NCI-H748 (cell line): ENCODE data around the gene ACKR2.

ENCODE experiments used
- DNase-seq: peaks from one replicate; lab custom pipeline; 2025; ENCODE audit not compliant: unreplicated experiment; lab: John Stamatoyannopoulos, UW

The ACKR2 gene, protein sequence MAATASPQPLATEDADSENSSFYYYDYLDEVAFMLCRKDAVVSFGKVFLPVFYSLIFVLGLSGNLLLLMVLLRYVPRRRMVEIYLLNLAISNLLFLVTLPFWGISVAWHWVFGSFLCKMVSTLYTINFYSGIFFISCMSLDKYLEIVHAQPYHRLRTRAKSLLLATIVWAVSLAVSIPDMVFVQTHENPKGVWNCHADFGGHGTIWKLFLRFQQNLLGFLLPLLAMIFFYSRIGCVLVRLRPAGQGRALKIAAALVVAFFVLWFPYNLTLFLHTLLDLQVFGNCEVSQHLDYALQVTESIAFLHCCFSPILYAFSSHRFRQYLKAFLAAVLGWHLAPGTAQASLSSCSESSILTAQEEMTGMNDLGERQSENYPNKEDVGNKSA

DNA sequence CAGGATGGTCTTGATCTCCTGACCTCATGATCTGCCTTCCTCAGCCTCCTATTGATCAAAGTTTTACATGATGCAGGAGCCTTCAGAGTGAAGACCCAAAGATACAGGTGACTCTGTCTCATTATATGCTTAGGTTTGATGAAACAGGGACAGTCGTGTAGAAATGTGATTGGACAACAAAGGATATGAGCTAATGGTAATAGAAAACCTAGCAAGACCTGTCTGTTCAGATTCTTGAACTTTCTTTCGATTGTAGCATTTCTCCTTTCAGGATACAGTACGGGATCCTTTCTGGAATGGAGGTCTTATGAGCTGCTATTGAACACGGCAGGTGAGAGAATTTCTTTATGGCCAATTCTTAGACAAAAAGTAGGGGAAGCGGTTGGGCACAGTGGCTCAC, at the start of gene ACKR2:
Gene ACKR2 (plus strand): TSS at position 244 of the 400 bp plus-strand sequence. CDS start 55,058 bp downstream, outside the sequence.
- DNase-seq, result no peak

DNA sequence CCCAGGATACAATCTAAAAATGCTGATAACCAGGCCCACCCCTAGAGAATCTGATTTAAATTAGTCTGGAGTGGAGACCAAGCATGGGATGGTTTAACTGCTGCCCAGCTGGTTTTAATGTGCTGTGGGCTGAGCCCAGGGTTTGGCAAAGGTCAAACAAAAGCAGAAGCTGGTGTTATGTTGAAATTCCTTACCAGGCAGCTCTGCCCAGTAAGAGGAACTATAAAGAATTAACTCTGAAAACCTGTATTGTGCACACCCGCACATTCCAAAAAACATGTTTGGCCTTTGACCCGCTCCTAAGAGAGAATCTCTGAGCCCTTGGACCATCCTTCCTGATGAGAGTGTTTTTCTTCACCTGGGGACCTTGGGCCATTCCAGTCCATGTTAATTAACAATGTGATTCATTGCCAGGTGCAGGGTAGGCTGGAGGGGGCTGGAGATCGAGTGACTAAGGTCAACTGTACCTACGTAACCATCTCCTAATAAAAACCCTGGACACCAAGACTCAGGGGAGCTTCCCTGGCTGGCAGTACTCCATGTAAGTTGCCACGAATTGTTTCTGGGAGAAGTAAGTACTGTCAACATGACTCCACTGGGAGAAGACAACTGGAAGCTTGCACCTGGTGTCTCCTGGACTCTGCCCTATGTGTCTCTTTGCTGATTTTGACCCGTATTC, 47.1 kb upstream of the ACKR2 start:
- no peak for DNase-seq

DNA sequence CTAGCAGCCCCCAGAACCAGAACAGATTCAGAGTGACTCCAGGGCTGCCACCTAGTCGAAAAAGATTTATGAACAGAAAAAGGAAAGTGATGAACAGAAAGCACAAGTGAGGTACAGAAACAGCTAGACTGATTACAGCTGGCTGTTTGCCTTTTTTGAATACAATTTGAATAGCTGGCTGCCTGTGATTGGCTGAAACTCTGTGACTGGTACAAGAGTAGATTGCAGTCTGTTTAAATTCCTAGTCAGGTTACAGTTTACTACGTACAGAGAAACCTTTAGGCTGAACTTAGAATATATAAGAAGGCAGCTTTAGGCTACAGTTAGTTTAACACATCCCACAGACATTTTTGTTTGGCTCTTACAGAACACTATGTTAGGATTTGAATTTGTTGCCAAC, 46.2 kb upstream of the ACKR2 start:
- no peak for DNase-seq

DNA sequence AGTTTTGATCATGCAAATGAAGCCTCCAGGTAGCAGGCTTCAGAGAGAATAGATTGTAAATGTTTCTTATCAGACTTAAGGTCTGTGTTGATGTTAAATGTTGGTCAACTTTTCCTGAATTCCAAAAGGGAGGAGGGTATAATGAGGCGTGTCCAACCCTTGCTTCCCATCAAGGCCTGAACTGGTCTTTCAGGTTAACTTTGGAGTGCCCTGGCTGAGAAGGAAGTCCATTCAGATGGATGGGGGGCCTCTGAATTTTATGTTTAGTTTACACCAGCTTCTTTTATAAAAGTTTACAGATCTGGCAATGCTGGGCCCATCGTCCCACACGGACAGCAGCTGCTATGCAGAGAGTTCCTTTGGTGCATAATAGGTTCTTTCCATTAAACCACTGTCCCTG, 45.1 kb upstream of the ACKR2 start:
- no peak for DNase-seq

DNA sequence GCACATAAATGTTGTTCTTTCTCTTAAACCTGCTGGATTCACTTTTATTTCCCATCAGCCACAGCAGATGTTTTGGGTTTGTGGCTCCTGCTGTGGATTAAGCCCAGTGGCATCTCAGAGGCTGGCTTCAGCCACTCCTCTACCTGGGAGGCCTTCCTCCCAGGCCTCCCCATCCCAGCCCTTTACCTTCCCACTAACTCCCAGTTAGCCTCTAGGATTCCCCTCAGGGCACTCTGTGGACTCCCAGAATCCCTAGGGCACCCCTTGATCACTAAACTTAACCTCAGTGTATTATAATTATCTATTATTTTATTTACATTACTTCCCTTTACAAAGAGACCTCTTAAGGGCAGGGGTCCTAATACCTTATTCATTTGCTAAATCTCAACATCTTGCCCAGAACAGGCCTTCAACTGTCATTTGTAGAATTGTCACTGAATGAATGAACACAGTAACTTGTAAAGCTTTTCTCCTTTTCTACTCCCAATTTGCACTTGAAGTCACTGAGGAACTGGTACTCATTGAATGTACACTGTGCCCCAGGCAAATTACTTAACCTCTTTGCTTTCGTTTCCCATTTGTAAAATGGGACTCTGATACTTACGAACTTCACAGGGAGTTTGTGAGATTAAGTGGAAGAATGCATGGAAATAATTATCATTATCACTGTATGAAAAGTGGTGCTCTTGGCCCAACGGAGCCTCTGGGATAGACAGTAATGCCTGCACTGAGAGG, 44.5 kb upstream of the ACKR2 start:
- DNase-seq, result no peak

DNA sequence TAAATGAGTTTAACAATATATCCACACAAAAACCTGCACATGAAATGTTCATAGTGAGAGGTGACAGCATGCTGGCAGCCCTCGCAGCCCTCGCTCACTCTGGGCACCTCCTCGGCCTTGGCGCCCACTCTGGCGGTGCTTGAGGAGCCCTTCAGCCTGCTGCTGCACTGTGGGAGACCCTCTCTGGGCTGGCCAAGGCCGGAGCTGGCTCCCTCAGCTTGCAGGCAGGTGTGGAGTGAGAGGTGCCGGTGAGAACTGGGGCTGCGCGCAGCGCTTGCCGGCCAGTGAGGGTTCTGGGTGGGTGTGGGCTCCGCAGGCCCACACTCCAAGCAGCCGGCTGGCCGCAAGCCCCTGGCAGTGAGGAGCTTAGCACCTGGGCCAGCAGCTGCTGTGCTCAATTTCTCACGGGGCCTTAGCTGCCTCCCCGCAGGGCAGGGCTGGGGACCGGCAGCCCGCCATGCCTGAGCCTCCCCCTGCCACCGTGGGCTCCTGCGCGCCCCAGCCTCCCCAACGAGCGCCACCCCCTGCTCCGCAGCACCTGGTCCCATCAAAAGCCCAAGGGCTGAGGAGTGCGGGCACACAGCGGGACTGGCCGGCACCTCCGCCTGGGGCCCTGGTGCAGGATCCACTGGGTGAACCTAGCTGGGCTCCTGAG, 39.6 kb upstream of the ACKR2 start:
- DNase-seq, result no peak

DNA sequence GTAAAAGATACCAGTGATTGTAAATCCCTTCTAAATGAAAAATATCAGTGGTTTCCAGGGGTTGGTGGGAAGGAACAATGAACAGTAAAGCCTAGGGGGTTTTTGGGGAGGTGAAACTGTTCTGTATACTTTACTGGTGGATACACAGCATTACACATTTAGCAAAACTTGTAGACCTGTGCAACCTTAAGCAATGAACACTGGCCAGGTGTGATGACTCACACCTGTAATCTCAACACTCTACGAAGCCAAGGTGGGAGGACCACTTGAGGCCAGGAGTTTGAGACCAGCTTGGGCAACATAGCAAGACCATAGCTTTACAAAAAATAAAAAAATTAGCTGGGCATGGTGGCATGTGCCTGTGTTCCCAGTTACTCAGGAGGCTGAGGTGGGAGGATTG, 38.0 kb upstream of the ACKR2 start:
- DNase-seq, result no peak

DNA sequence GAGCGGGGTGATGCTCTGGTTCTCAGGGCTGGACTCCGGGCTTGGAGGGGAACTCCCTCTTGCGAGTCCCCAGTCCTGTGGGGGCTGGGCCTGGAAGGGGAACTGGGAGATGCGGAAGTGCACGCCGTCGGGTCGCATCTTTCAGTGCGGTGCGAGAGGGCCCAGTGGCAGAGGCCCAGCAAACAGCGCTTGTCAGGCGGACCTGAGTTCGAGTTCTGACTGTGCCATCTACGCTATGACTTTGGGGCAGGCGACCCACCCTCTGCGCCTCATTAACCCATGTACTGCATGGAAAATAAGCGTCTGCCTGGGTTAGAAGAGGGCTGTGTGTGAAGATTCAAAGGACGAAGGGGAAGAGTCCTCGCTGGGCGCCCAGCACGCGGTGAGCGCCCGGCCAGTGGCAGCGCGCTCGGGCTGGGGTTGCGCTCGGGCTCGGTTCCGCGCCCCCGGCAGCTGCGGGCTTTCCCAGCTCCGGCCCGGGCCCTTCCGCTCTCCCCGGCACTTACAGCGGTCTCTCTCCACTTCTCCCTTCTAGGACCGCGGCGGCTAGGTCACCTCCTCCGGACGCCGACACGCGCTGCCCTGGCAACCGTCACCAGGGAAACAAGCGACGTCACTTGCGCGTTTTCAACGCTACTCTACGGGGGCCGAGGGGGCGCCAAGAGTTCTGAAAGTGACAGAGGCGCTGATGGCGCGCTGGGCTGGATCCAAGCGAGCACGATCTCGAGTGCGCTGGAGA, 36.4 kb upstream of the ACKR2 start, which contains the start of gene CCDC13:
Gene CCDC13 (minus strand): TSS at position 584 of the 739 bp plus-strand sequence. CDS start 14,908 bp downstream, outside the sequence.
- DNase-seq, result peak; percentile 94

DNA sequence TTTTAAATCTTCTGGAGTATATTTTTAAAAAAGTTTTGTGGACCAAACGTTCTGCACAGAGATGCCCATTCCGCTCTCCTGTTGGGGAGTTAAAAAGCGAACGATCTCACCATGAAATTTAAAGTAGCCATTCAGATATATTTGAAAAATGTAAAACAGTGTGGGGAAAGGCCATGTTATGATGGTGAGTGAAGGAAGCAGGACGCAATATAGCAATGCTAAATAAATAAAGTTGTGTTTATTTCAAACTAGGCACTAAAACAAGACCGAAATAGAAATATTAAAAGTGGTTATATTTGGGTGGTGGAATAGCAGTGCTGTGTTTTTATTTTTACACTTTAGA, 35.9 kb upstream of the ACKR2 start:
- no peak for DNase-seq

DNA sequence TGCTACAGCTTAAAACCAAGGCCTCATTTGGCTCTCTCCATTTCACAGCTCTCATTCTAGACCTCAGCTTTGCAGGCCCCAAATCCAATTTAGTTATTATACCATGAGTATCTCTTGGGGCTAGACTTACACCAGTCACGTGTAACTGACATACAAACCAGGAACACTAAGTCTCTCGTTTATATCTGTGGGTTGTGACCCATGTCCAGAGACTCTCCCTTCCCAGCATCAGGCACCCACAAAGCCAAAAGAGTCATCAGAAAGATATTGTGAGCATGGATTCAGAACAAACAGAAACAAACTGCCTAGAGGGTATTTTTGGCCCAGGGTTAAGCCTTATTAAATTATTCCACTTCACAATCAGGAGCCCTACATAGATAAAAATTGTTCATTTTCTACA, 30.6 kb upstream of the ACKR2 start:
- no peak for DNase-seq

DNA sequence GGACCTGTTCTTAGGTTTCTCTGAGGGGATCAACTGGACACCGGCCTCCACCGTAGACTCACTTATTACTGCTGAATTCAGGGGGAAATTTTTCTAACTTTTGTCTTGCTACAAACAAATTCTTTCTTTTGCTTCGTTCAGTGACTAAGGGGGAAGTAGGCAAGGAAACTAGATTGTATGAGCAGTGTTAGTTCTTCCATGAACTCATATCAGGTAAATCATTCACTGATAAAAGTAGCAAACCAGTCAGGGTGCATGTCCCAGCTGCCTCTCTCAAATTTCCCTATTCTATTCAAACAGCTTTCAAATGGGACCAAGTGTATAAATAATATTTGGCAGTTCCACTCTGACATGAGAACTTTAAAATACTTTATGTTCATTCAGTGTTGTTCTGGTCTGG, 28.8 kb upstream of the ACKR2 start:
- no peak for DNase-seq

DNA sequence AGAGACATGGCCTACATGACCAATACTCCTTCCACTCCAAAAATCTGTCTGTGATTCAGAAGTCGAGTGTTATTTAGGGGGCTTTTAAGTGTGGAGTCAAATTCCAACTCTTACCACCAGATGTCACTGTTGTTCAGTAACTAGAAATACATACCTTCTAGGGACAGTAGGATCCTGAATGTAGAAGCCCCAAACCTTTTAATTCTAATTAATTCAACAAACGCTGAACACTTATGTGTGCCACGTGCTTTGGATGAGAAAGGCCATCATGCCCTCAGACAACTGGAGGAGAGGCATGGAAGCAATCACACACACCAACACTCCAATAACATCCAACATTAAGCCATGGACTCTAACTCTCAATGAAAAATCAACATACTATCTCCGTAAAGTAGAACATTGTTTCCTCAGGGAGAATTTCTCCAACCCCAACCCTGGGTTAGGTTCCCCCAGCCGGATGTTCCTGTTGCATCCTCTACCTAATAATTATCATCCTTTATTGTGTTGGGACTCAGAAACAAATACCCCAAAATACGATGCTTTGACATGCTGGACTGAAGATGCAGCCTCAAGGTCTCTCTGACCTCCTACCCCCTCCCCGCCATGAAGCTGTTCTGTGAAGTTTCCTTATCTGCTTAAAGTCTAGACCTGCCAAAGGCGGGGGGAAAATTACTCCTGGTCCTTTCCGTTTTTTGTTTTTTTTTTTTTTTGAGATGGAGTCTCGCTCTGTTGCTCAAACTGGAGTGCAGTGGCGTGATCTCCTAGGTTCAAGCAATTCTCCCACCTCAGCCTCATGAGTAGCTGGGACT, 28.1 kb upstream of the ACKR2 start:
- DNase-seq, result peak; percentile 72

DNA sequence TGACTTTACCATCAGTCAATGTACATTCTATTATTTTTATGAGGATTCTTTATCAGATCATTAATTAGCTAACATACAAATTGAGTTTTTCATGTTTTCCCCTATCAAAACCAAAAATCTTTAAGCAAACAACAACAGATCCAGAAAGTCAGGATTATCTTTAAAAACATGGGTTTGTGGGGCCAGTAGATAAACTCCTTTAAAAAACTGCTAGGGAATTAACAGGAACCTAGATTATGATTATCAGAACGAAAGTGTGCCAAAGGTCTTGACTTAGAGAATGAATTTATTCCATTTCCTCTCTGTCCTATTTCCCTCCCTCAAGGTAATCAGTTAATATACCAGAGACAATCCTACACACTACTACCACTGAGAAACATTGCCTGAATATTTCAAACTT, 23.0 kb upstream of the ACKR2 start:
- no peak for DNase-seq

DNA sequence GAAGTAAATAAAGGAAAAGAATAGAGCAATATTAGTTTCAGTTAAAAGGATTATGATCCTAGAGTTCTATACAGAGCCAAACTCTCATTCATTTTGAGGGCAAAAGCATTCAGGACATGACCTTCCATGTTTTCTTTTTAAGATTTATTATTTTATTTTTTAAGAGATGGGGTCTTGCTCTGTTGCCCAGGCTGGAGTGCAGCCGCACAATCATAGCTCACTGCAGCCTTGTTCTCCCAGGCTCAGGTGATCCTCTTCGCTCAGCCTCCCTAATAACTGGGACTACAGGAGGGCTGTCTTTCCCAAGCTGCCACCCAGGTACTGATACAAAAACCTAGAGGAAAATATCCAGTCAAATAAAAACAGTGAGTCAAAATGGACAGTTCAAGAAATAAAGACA, 22.6 kb upstream of the ACKR2 start:
- no peak for DNase-seq

DNA sequence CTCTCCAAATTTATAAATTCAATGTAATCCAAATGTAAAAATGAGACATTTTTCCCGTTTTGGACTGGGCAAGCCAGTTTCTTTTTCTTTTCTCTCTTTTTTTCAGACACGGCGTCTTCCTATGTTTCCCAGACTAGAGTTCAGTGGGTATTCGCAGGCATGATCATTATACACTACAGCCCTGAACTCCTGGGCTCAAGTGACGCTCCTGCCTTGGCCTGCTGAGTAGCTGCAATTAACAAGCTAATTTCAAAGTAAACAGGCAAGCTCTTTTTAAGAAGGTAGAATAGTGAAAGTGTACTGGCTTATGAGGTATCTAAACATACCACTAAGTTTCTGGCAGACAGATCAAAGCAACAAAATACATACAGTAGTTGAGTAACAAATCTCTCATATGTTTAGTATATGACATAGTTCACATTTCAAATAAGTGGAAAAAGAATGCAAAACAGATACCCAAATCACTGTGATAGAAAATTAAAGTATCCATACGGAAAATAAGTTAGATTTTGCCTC, 18.5 kb upstream of the ACKR2 start:
- no peak for DNase-seq

DNA sequence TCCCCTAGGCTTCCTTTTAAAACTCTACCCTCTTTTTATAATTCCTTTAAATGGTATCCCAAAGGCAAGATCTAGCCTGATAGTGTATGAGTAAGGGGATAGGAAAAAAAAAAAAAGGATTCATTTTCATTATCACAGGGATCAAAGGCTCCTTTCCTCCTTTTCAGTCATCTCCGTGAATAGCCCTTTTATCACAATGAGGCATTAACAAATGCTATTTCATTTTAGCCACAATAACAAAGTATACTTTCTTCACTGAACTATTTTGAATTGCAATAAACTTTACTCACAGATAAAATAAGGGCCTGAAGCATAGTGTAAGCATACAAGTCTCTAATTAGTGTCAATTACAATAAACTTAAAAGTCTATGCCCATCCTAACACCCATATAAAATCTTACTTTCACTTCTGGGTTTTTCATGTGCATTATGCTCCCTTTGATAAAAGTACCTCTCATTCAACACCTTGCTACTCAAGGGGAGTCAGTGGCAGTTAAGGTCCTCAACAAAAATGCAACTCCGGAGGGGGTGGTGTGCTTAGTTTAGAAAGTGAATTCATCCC, 13.5 kb upstream of the ACKR2 start:
- DNase-seq, result no peak

DNA sequence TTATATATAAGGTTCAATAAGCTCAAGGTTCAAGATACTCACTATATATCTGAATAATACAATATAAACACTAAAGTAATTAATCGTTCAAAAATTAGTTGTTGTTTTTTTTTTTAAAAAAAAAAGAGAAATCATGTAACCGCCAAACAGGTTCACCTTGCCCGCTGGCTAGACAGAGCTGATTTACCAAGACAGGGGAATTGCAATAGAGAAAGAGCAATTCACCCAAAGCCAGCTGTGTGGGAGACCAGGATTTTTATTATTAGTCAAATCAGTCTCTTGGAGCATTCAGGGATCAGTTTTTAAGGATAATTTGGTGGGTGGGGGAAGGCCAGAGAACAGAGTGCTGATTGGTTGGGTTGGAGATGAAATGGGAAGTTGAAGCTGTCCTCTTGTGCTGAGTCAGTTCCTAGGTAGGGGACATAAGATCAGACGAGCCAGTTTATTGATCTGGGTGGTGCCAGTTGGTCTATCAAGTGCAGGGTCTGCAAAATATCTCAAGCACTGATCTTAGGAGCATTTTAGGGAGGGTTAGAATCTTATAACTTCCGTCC, 12.8 kb upstream of the ACKR2 start:
- DNase-seq, result no peak

DNA sequence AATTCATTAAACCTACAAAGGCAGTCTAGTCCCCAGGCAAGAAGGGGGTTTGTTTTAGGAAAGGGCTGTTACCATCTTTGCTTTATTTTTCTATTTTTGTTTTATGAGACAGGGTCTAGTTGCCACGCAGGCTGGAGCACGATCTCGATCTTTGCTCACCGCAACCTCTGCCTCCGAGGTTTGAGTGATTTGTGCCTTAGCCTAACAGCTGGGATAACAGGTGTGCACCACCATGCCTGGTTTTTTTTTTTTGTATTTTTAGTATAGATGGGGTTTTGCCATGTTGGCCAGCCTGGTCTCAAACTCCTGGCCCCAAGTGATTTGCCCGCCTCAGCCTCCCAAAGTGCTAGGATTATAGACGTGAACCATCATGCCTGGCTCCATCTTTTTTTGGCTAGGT, 9.9 kb upstream of the ACKR2 start:
- DNase-seq, result no peak

DNA sequence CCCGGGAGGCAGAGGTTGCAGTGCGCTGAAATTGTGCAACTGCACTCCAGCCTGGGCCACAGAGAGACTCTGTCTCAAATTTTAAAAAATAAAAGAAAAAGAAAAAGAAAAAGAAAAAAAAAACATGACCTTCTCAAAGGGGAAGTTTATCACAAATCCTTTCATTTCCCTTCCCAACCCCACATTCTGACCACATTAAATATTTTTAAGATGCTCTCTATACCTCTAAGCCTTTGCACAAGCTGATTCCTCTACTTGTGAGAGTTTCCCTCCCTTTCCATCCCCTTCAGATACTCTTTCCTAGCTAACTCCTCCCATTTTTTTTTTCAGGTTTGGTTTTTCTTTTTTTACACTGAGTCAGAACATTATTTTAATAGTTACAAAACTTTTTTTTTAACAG, 9.0 kb upstream of the ACKR2 start:
- no peak for DNase-seq
